Measurements from ENCODE around the gene ZC3H6.

ZC3H6 gene

GRCh38 chr2:112273349-112273748 is 2.0 kb upstream of the ZC3H6 start:
- TF ChIP-seq TSHZ2 (CRISPR knock-in tag; IDR thresholded peaks at IDR 0.05) (no peak), PPARA (CRISPR knock-in tag; IDR thresholded peaks at IDR 0.05; ENCODE audit: borderline replicate concordance) (no peak), TCF4 (CRISPR knock-in tag; IDR thresholded peaks at IDR 0.05; ENCODE audit: borderline replicate concordance) (no peak), ZNF565 (CRISPR knock-in tag; conservative IDR thresholded peaks at IDR 0.05; ENCODE audit: low read depth) (no peak), ZC3H10 (CRISPR knock-in tag; IDR thresholded peaks at IDR 0.05) (no peak), ISL1 (CRISPR knock-in tag; IDR thresholded peaks at IDR 0.05) (no peak), GLIS3 (CRISPR knock-in tag; IDR thresholded peaks at IDR 0.05) (no peak), TOX (CRISPR knock-in tag; IDR thresholded peaks at IDR 0.05; ENCODE audit: borderline replicate concordance) (no peak), POU6F1 (CRISPR knock-in tag; IDR thresholded peaks at IDR 0.05; ENCODE audit: borderline replicate concordance, low read depth) (no peak), ZFP3 (CRISPR knock-in tag; IDR thresholded peaks at IDR 0.05) (no peak), ESRRG (CRISPR knock-in tag; IDR thresholded peaks at IDR 0.05) (no peak), OSR1 (CRISPR knock-in tag; IDR thresholded peaks at IDR 0.05) (no peak), CSDC2 (CRISPR knock-in tag; IDR thresholded peaks at IDR 0.05) (no peak)
- ATAC-seq, result no peak

GRCh38 chr2:112275887-112276773 is 733 bp downstream of the ZC3H6 start:
- ATAC-seq, result peak; percentile 83
- TF ChIP-seq ZFP3 (CRISPR knock-in tag; IDR thresholded peaks at IDR 0.05) (peak; percentile 94), BACH2 (CRISPR knock-in tag; IDR thresholded peaks at IDR 0.05; ENCODE audit: borderline replicate concordance) (no peak)

GRCh38 chr2:112276954-112277353 is 1.6 kb downstream of the ZC3H6 start:
- TF ChIP-seq TCF4 (CRISPR knock-in tag; IDR thresholded peaks at IDR 0.05; ENCODE audit: borderline replicate concordance), result no peak
- TF ChIP-seq POU6F1 (CRISPR knock-in tag; IDR thresholded peaks at IDR 0.05; ENCODE audit: borderline replicate concordance, low read depth), result no peak
- no peak for TF ChIP-seq PATZ1 (CRISPR knock-in tag; IDR thresholded peaks at IDR 0.05; ENCODE audit: borderline replicate concordance)
- ATAC-seq, result no peak

- ATAC-seq, result no peak
- no peak for TF ChIP-seq TSHZ2 (CRISPR knock-in tag; IDR thresholded peaks at IDR 0.05)
- TF ChIP-seq CREB5 (CRISPR knock-in tag; IDR thresholded peaks at IDR 0.05; ENCODE audit: low read depth), result no peak
- TF ChIP-seq ZNF70 (CRISPR knock-in tag; IDR thresholded peaks at IDR 0.05), result no peak
- no peak for TF ChIP-seq CSDC2 (CRISPR knock-in tag; IDR thresholded peaks at IDR 0.05)
- no peak for TF ChIP-seq CSRNP3 (CRISPR knock-in tag; IDR thresholded peaks at IDR 0.05)
- no peak for TF ChIP-seq OSR1 (CRISPR knock-in tag; IDR thresholded peaks at IDR 0.05)
- TF ChIP-seq ZFP3 (CRISPR knock-in tag; IDR thresholded peaks at IDR 0.05), result no peak
- TF ChIP-seq ISL1 (CRISPR knock-in tag; IDR thresholded peaks at IDR 0.05), result no peak
- TF ChIP-seq ARNTL (CRISPR knock-in tag; IDR thresholded peaks at IDR 0.05; ENCODE audit: borderline replicate concordance, low read depth), result no peak
- TF ChIP-seq ZFP30 (CRISPR knock-in tag; IDR thresholded peaks at IDR 0.05), result no peak
These were observed 2.3 kb downstream of the ZC3H6 start for GRCh38 chr2:112277596-112278220.

Measured in SK-N-SH treated with all-trans-retinoic acid at 6 μM for 48 hours (cell line).